Measurements from ENCODE around the gene LTBP1.
"Not testable (repeated sequence)": the region's sequence is repeated elsewhere in the genome, so short reads cannot be mapped to it uniquely, and the experiment has no call there.

Gene LTBP1

GRCh38 chr2:33225350-33225749 lies 278.6 kb downstream of the LTBP1 start:
- no peak for DNase-seq (ENCODE audit: low read depth)

- no peak for DNase-seq (ENCODE audit: low read depth)
Observed at GRCh38 chr2:33226546-33226945, 279.8 kb downstream of the LTBP1 start.

GRCh38 chr2:33229646-33230045 lies 282.9 kb downstream of the LTBP1 start:
- DNase-seq (ENCODE audit: low read depth): no peak

GRCh38 chr2:33230195-33230594 lies 283.4 kb downstream of the LTBP1 start:
- no peak for DNase-seq (ENCODE audit: low read depth)

GRCh38 chr2:33230842-33231241 lies 284.1 kb downstream of the LTBP1 start:
- no peak for DNase-seq (ENCODE audit: low read depth)

- DNase-seq (ENCODE audit: low read depth): not testable (repeated sequence)
Observed at GRCh38 chr2:33235559-33235958, 288.8 kb downstream of the LTBP1 start.

- no peak for DNase-seq (ENCODE audit: low read depth)
Observed at GRCh38 chr2:33236482-33237385, 290.0 kb downstream of the LTBP1 start.

- no peak for DNase-seq (ENCODE audit: low read depth)
Observed at GRCh38 chr2:33238111-33238510, 291.4 kb downstream of the LTBP1 start.

- no peak for DNase-seq (ENCODE audit: low read depth)
Observed at GRCh38 chr2:33240178-33240577, 293.4 kb downstream of the LTBP1 start.

- DNase-seq (ENCODE audit: low read depth): no peak
Observed at GRCh38 chr2:33241072-33241471, 294.3 kb downstream of the LTBP1 start.

- DNase-seq (ENCODE audit: low read depth): no peak
Observed at GRCh38 chr2:33241581-33241980, 294.8 kb downstream of the LTBP1 start.

GRCh38 chr2:33242845-33243244 lies 296.1 kb downstream of the LTBP1 start:
- DNase-seq (ENCODE audit: low read depth): no peak

- DNase-seq (ENCODE audit: low read depth): no peak
Observed at GRCh38 chr2:33246432-33246831, 299.7 kb downstream of the LTBP1 start.

- DNase-seq (ENCODE audit: low read depth): no peak
Observed at GRCh38 chr2:33247365-33247764, 300.6 kb downstream of the LTBP1 start.

GRCh38 chr2:33250417-33251029 lies 303.8 kb downstream of the LTBP1 start:
- no peak for DNase-seq (ENCODE audit: low read depth)

- no peak for DNase-seq (ENCODE audit: low read depth)
Observed at GRCh38 chr2:33256162-33256755, 309.5 kb downstream of the LTBP1 start.

- no peak for DNase-seq (ENCODE audit: low read depth)
Observed at GRCh38 chr2:33258387-33258786, 311.6 kb downstream of the LTBP1 start.

- no peak for DNase-seq (ENCODE audit: low read depth)
Observed at GRCh38 chr2:33262097-33262496, 315.3 kb downstream of the LTBP1 start.

- no peak for DNase-seq (ENCODE audit: low read depth)
Observed at GRCh38 chr2:33264766-33265165, 318.0 kb downstream of the LTBP1 start.

- no peak for DNase-seq (ENCODE audit: low read depth)
Observed at GRCh38 chr2:33265584-33266338, 319.0 kb downstream of the LTBP1 start.

- DNase-seq (ENCODE audit: low read depth): no peak
Observed at GRCh38 chr2:33266467-33266866, 319.7 kb downstream of the LTBP1 start.

- no peak for DNase-seq (ENCODE audit: low read depth)
Observed at GRCh38 chr2:33267043-33267442, 320.3 kb downstream of the LTBP1 start.

Data from stimulated activated CD8-positive, alpha-beta memory T cell treated with anti-CD3 and anti-CD28 coated beads, Interleukin-15, amount 100 ng/mL, for 24 hours (primary cell).